Uterus (tissue), 4 donors: ENCODE measurements around the gene HIC1. TPM values are rescaled to one million over a fixed set of nuclear protein-coding genes. Genes with fewer than 3 reads are reported as not detected.

Experiments
- DNase-seq, 2 donors: peaks; one replicate each; pipeline ENCODE4 v3.0.0-alpha.2; 2019 to 2020
- H3K27ac ChIP-seq, 2 donors: fragments of 200-600 bp; sonication (generic); 1 replicate in 1 of 2; 2 replicates in 1 of 2; pipeline ENCODE4 v1.5.1; 2016 to 2018
- H3K27me3 ChIP-seq, 2 donors: fragments of 200-600 bp; sonication (generic); one replicate each; pipeline ENCODE4 v1.5.1; 2018 to 2019; ENCODE audit warnings: control low read depth in 1 of 2
- H3K36me3 ChIP-seq, 2 donors: fragments of 200-600 bp; sonication (generic); one replicate each; pipeline ENCODE4 v1.5.1; 2019; ENCODE audit warnings: control low read depth in 1 of 2
- H3K4me1 ChIP-seq, 2 donors: fragments of 200-600 bp; sonication (generic); one replicate each; pipeline ENCODE4 v1.5.1; 2018 to 2019; ENCODE audit warnings: control low read depth in 1 of 2
- H3K4me3 ChIP-seq, 2 donors: fragments of 200-600 bp; sonication (generic); 1 replicate in 1 of 2; 2 replicates in 1 of 2; pipeline ENCODE4 v1.5.1; 2018 to 2019; ENCODE audit warnings: mild to moderate bottlenecking in 1 of 2
- H3K9me3 ChIP-seq, 2 donors: fragments of 200-600 bp; sonication (generic); one replicate each; pipeline ENCODE4 v1.5.1; 2019; ENCODE audit warnings: control low read depth in 1 of 2
- POLR2A ChIP-seq, 2 donors: fragments of 450-650 bp; IDR thresholded peaks; one replicate each; pipeline ENCODE4 v1.6.1; 2016; ENCODE audit warnings: antibody characterized with exemption in 2 of 2, mild to moderate bottlenecking in 1 of 2, moderate library complexity in 1 of 2
- intact Hi-C: fragments of 100-400 bp; cut with DNase I; formaldehyde crosslinking; loops from one replicate; pipeline ENCODE4 v1.15.1; 2023; ENCODE audit warnings: low total_unique reads
- total RNA-seq, 4 donors: library from RNA; depleted of rRNA in 3 of 4; stranded (reverse); fragments of >200 nt in 3 of 4; gene quantifications; one replicate each; pipeline versions ENCODE4 v1.1.0 to v1.2.4, GENCODE V29; 2014 to 2023
- TF ChIP-seq, protein P1 (sequence below), 4 experiments: fragments of 200-600 bp in 2 of 4; fragments of 450-650 bp in 2 of 4; sonication (generic) in 2 of 4; IDR thresholded peaks; one replicate each; pipeline ENCODE4 v1.5.1; 2016 to 2019; ENCODE audit warnings: antibody characterized with exemption in 4 of 4, mild to moderate bottlenecking in 2 of 4, moderate library complexity in 1 of 4
- donor health status: DM: yes; HTN: yes; CAD: no.

HIC1 gene
- total RNA-seq, 4 donors from 2014 or later, result 21.8 to 86.9 (median 54.2) TPM

DNA sequence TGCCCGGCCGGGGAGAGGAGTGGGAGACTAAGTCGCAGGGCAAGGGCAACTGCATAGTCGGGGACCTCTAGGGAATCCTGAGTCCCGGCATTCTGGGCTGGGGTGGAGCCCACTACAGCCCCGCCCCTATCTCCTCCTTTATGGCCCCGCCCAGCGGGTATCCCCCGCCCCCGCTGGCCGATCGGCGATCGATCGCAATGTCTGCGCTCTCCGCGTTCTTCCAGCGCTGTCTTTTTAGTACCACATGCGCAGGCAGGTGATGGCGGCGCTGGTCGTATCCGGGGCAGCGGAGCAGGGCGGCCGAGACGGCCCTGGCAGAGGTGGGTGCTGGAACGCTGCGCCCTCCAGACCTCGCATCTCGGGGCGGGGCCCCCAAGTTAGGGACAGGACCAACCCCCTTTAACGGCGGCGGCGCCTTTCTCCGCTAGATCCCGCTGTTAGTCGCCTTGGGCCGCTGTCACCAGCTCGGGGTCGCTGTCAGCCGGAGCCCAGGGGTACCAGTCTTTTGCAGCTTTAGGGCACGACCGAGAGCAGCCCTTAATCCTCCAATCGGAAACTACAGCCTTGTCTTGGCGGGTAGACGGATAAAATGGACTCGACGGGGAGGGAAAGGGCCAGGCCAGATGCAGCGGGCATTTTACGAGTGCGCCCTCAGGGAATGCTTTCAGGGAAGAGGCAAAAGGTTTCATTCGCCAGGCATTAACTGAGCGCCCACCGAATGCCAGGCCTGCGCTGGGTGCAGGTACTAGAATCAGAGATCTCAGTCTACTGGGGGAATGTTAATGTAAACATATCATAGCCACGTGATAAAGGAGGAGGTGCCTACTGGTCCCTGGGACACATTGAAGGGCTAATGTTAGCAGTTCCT lies 24.8 kb upstream of the HIC1 start, which contains the start of gene DPH1:
DPH1 (plus strand) TSS at position 243 of the 868 bp plus-strand sequence; CDS start at position 260, 17 bp downstream.
- Histone ChIP-seq H3K4me1 (peaks cover 0 to 19% of the 10 kb centered on the region in 2 donors), H3K9me3 (no peaks in the 10 kb centered on the region), H3K27ac (peak within 1 kb of the TSS; percentile 52 to 59), H3K36me3 (no peaks in the 10 kb centered on the region), H3K4me3 (peak within 1 kb of the TSS; percentile 92 to 94), H3K27me3 (no peaks in the 10 kb centered on the region)
- TF ChIP-seq, protein P1, sequence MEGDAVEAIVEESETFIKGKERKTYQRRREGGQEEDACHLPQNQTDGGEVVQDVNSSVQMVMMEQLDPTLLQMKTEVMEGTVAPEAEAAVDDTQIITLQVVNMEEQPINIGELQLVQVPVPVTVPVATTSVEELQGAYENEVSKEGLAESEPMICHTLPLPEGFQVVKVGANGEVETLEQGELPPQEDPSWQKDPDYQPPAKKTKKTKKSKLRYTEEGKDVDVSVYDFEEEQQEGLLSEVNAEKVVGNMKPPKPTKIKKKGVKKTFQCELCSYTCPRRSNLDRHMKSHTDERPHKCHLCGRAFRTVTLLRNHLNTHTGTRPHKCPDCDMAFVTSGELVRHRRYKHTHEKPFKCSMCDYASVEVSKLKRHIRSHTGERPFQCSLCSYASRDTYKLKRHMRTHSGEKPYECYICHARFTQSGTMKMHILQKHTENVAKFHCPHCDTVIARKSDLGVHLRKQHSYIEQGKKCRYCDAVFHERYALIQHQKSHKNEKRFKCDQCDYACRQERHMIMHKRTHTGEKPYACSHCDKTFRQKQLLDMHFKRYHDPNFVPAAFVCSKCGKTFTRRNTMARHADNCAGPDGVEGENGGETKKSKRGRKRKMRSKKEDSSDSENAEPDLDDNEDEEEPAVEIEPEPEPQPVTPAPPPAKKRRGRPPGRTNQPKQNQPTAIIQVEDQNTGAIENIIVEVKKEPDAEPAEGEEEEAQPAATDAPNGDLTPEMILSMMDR (IDR thresholded peaks at IDR 0.05), result peak in 1 of 4 experiments; percentile 52
- TF ChIP-seq POLR2A (IDR thresholded peaks at IDR 0.05), result peak in 1 of 2 donors; percentile 44
- intact Hi-C loops, result no loop called here
- peak; percentile 85 to 89 for DNase-seq

DNA sequence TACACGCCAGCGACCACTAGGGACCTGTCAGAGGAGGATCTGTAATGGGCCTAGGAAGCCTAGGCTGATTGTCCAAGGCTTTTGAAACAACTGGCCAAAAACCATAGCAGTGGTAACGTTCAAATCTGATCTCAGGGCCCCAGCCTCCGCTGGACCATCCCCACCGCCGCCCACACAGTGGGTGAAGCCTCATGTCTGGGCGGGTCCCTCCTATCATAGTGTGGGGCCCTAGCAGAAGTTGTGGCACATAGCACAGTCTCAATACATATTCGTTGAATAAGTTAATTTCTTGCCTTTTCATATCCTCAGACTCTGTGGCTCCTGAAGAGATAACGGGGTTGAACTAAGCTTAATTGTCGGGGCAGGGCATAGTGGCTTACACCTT lies 24.1 kb upstream of the HIC1 start:
- Histone ChIP-seq H3K27me3 (no peaks in the 10 kb centered on the region), H3K4me1 (peaks cover 0 to 14% of the 10 kb centered on the region in 2 donors), H3K4me3 (peak overlapping the region; percentile 92 to 94), H3K36me3 (no peaks in the 10 kb centered on the region), H3K27ac (peak overlapping the region in 1 of 2 donors; percentile 59), H3K9me3 (no peaks in the 10 kb centered on the region)
- TF ChIP-seq, protein P1 (IDR thresholded peaks at IDR 0.05), result peak in 2 of 4 experiments; percentile 19 to 21
- TF ChIP-seq POLR2A (IDR thresholded peaks at IDR 0.05), result no peak
- DNase-seq, result peak in 1 of 2 donors; percentile 26
- intact Hi-C loops, result no loop called here

DNA sequence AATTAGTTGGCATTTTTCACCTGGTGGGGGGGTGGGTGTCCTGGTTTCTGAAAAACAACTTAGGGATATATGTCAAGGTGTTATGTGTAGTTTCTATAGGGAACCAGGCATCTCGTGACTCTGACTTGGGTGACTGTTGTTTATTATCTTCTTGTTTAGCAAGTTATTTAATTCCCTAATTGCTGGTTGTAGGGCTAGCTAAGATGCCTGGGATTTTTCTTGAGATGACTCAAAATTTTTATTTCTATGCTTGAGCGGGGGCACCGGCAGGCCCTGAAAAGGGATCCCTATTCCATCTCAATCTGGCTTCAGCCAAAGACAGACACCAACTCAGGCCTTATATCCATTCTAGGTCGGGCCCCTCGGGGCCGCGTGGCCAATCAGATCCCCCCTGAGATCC lies 21.8 kb upstream of the HIC1 start:
- intact Hi-C loops, result no loop called here
- Histone ChIP-seq H3K27ac (no peak overlapping the region), H3K4me3 (no peak overlapping the region), H3K4me1 (peaks cover 0 to 14% of the 10 kb centered on the region in 2 donors), H3K9me3 (no peaks in the 10 kb centered on the region), H3K27me3 (no peaks in the 10 kb centered on the region), H3K36me3 (no peaks in the 10 kb centered on the region)
- TF ChIP-seq, protein P1 (IDR thresholded peaks at IDR 0.05), result no peak
- TF ChIP-seq POLR2A (IDR thresholded peaks at IDR 0.05), result no peak
- DNase-seq, result no peak

DNA sequence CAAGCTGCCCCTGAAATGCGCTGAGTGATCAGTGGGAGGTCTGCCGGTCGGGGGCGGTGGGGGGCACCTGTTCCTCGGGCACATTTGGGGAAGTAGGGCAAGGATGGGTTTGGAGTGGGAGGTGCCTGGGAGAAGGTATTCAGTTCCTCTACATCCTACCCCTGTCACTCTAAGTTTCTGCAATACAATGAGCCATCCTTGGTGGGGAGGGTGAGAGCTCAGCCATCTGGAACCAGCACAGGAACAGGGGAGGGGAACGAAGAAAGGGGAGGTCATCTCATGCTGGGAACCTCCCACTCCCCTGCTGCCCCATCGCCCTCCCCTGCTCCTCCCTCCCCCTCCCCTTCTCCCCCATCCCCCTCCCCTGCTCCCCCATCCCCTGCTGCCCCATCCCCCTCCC lies 20.7 kb upstream of the HIC1 start:
- no peak overlapping the region for H3K4me3 ChIP-seq
- TF ChIP-seq, protein P1 (IDR thresholded peaks at IDR 0.05), result no peak
- TF ChIP-seq POLR2A (IDR thresholded peaks at IDR 0.05), result no peak
- no peak for DNase-seq
- no peak overlapping the region for H3K27ac ChIP-seq
- peaks cover 0 to 14% of the 10 kb centered on the region in 2 donors for H3K4me1 ChIP-seq
- no peaks in the 10 kb centered on the region for H3K27me3 ChIP-seq
- no peaks in the 10 kb centered on the region for H3K36me3 ChIP-seq
- intact Hi-C loops, result no loop called here
- H3K9me3 ChIP-seq, result no peaks in the 10 kb centered on the region
